Measurements from ENCODE around the gene AGFG1.
A peak's percentile ranks its signal among the peaks of the same experiment; 100 is the strongest.

AGFG1 gene

GRCh38 chr2:227461811-227462461, 10.0 kb upstream of the AGFG1 start:
- no peak for DNase-seq
- intact Hi-C loops (cut with DNase I) = no loop called here

- intact Hi-C loops (cut with DNase I) = no loop called here
Measured at GRCh38 chr2:227462462-227462951, 9.4 kb upstream of the AGFG1 start.

GRCh38 chr2:227462972-227463931, 8.7 kb upstream of the AGFG1 start:
- intact Hi-C loops (cut with DNase I) = no loop called here
- DNase-seq = no peak

More at GRCh38 chr2:227462462-227462951, 9.4 kb upstream of the AGFG1 start:
- no peak for DNase-seq

- DNase-seq = no peak
- intact Hi-C loops (cut with DNase I) = no loop called here
Measured at GRCh38 chr2:227464361-227464760, 7.6 kb upstream of the AGFG1 start.

GRCh38 chr2:227464851-227465250, 7.1 kb upstream of the AGFG1 start:
- no peak for DNase-seq
- intact Hi-C loops (cut with DNase I) = no loop called here

- no peak for DNase-seq
- intact Hi-C loops (cut with DNase I) = no loop called here
Measured at GRCh38 chr2:227466887-227467600, 4.9 kb upstream of the AGFG1 start.

- DNase-seq = peak in 1 of 10 donors; percentile 68
- intact Hi-C loops (cut with DNase I) = loop anchor here (5.0 to 10.0 kb wide), 4 partner anchors 103 to 393 kb away; partner anchors contain the start of gene MFF
Measured at GRCh38 chr2:227471412-227471811, 544 bp upstream of the AGFG1 start.

- intact Hi-C loops (cut with DNase I) = loop anchor here (2.0 to 10.0 kb wide), 6 partner anchors 66 to 392 kb away; partner anchors contain the start of gene MFF
- DNase-seq = peak in 7 of 10 donors; percentile 16 to 90 (median 34)
Measured at GRCh38 chr2:227472265-227473121, 537 bp downstream of the AGFG1 start.

- no peak for DNase-seq
- intact Hi-C loops (cut with DNase I) = loop anchor here (2.0 to 10.0 kb wide), 6 partner anchors 66 to 392 kb away; partner anchors contain the start of gene MFF
Measured at GRCh38 chr2:227473122-227473461, 1.1 kb downstream of the AGFG1 start.

GRCh38 chr2:227473806-227474205, 1.9 kb downstream of the AGFG1 start:
- intact Hi-C loops (cut with DNase I) = loop anchor here (2.0 to 10.0 kb wide), 6 partner anchors 67 to 391 kb away; partner anchors contain the start of gene MFF

GRCh38 chr2:227474410-227474809, 2.5 kb downstream of the AGFG1 start:
- intact Hi-C loops (cut with DNase I) = loop anchor here (5.0 to 10.0 kb wide), 4 partner anchors 100 to 390 kb away; partner anchors contain the start of gene MFF
- DNase-seq = no peak

More at GRCh38 chr2:227473806-227474205, 1.9 kb downstream of the AGFG1 start:
- peak in 1 of 10 donors; percentile 20 for DNase-seq

GRCh38 chr2:227477291-227477690, 5.3 kb downstream of the AGFG1 start:
- no peak for DNase-seq
- intact Hi-C loops (cut with DNase I) = loop anchor here (10.0 kb wide), 3 partner anchors 98 to 388 kb away; no protein-coding TSS in a partner anchor

GRCh38 chr2:227479865-227480475, 8.0 kb downstream of the AGFG1 start:
- no peak for DNase-seq
- intact Hi-C loops (cut with DNase I) = loop anchor here (5.0 to 10.0 kb wide), 4 partner anchors 37 to 385 kb away; no protein-coding TSS in a partner anchor

GRCh38 chr2:227480528-227480927, 8.6 kb downstream of the AGFG1 start:
- intact Hi-C loops (cut with DNase I) = loop anchor here (5.0 kb wide), 1 partner anchor 37 kb away; no protein-coding TSS in a partner anchor
- no peak for DNase-seq

- intact Hi-C loops (cut with DNase I) = loop anchor here (5.0 kb wide), 1 partner anchor 35 kb away; no protein-coding TSS in a partner anchor
- DNase-seq = no peak
Measured at GRCh38 chr2:227482638-227483340, 10.8 kb downstream of the AGFG1 start.

- no peak for DNase-seq
- intact Hi-C loops (cut with DNase I) = no loop called here
Measured at GRCh38 chr2:227485429-227485828, 13.5 kb downstream of the AGFG1 start.

- intact Hi-C loops (cut with DNase I) = no loop called here
- DNase-seq = no peak
Measured at GRCh38 chr2:227486688-227487087, 14.7 kb downstream of the AGFG1 start.

GRCh38 chr2:227488045-227488444, 16.1 kb downstream of the AGFG1 start:
- DNase-seq = no peak
- intact Hi-C loops (cut with DNase I) = no loop called here

Data from posterior cingulate gyrus (tissue), 11 donors.